Gastrocnemius medialis (tissue), 4 donors: ENCODE results near the gene SPECC1.

Experiments
- CTCF ChIP-seq, 5 experiments: fragments of 450-650 bp in 3 of 5; fragments of 200-600 bp in 2 of 5; sonication (generic) in 2 of 5; IDR thresholded peaks in 4 of 5; conservative IDR thresholded peaks in 1 of 5; 1 replicate in 4 of 5; 2 replicates in 1 of 5; pipeline ENCODE4 v1.5.1; 2016 to 2019; ENCODE audit warnings: antibody characterized with exemption in 5 of 5, mild to moderate bottlenecking in 3 of 5, moderate library complexity in 3 of 5
- POLR2A ChIP-seq, 2 donors: fragments of 450-650 bp; IDR thresholded peaks; one replicate each; pipeline ENCODE4 v1.6.1; 2017; ENCODE audit warnings: antibody characterized with exemption in 2 of 2, mild to moderate bottlenecking in 2 of 2, moderate library complexity in 2 of 2

- TF ChIP-seq CTCF (IDR thresholded peaks at IDR 0.05 in 4 of 5, conservative IDR thresholded peaks at IDR 0.05 in 1 of 5) (no peak), POLR2A (IDR thresholded peaks at IDR 0.05) (no peak)
Measured at GRCh38 chr17:20059728-20060188, 50.6 kb downstream of the SPECC1 start.
